SH-SY5Y (cell line): Measurements from ENCODE around the gene ZACN.

Experiments used
- GATA2 ChIP-seq: IDR thresholded peaks from 2 replicates; pipeline ENCODE4 v1.6.1; 2011; ENCODE audit warnings: mild to moderate bottlenecking, low read depth, low read length
- GATA3 ChIP-seq: IDR thresholded peaks from 2 replicates; pipeline ENCODE4 v1.6.1; 2011; ENCODE audit warnings: low read depth, mild to moderate bottlenecking, low read length, moderate library complexity

ZACN gene

DNA sequence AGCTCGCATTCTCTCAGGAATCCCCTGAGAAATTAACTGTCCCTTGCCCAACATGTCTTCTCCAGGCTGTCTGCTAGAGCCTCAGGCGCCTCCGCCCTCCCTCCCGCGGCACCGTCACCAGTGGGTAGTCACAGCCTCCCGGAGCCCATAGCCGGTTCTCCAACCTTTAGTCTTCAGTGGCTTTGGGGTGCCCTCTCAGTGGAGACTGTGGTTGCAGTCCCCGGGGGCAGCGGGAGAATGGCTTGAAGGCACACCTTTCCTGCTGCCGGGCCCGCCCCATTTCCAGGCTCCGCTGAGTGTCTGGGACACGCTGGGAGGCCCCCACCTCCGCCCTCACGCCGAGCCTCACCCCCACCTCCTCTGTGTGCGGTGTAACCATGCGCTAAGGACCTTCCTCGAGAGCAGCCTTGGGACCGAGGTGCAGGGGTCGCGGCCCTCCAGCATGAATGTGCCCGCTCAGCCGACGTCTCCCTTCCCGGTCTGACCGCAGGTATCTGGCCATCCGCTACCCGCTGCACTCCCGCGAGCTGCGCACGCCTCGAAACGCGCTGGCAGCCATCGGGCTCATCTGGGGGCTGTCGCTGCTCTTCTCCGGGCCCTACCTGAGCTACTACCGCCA, 2.7 kb upstream of the ZACN start:
- TF ChIP-seq GATA3 (no peak), GATA2 (no peak)

DNA sequence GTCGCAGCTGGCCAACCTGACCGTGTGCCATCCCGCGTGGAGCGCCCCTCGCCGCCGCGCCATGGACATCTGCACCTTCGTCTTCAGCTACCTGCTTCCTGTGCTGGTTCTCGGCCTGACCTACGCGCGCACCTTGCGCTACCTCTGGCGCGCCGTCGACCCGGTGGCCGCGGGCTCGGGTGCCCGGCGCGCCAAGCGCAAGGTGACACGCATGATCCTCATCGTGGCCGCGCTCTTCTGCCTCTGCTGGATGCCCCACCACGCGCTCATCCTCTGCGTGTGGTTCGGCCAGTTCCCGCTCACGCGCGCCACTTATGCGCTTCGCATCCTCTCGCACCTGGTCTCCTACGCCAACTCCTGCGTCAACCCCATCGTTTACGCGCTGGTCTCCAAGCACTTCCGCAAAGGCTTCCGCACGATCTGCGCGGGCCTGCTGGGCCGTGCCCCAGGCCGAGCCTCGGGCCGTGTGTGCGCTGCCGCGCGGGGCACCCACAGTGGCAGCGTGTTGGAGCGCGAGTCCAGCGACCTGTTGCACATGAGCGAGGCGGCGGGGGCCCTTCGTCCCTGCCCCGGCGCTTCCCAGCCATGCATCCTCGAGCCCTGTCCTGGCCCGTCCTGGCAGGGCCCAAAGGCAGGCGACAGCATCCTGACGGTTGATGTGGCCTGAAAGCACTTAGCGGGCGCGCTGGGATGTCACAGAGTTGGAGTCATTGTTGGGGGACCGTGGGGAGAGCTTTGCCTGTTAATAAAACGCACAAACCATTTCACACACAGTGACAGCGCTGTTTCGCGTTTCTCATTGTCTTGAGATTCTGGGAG, 2.0 kb upstream of the ZACN start:
- TF ChIP-seq GATA2 (no peak), GATA3 (no peak)

DNA sequence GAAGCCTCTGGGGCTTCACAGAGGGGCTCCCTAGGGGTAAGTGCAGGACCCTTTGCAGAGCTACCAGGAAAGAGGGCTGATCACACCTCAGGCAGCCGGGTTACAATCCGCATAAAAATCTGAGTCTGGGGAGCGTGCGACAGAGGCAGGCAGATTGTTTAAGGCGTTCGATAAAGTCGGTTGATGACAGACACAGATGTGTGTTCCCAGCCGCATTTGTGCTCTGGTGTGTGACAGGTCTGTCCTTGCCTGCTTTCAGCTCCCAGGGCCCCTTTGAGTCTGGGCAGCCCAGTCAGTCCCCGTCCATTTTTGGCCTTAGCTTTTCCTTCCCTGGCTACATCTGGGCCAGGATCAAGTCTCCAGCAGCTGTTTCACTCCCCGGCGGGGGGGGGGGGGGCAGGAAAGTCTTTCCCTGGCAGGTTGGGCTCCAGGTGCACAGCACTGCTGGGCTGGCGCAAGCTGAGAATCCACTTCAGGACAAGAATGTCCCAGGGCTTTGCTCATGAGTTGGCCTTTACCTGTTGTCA, 1.3 kb upstream of the ZACN start:
- TF ChIP-seq GATA3 (no peak), GATA2 (no peak)

DNA sequence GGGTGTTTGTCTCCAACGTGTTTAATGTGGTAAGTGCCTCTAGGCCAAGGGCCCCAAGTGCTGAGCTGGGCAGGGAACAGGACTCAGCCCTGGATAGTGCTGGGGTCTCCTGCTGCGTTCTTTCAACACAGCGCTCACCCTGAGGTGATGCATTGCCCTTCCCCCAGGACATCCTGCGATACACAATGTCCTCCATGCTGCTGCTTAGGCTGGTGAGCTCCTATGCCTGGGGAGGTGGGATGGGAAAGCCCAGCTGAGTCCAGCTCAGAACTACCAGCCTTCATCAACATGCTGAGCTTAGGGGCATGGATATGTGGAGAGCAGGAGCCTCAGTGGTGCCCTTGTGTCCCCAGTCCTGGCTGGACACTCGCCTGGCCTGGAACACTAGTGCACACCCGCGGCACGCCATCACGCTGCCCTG, 563 bp downstream of the ZACN start:
- TF ChIP-seq GATA2: no peak
- TF ChIP-seq GATA3: no peak

DNA sequence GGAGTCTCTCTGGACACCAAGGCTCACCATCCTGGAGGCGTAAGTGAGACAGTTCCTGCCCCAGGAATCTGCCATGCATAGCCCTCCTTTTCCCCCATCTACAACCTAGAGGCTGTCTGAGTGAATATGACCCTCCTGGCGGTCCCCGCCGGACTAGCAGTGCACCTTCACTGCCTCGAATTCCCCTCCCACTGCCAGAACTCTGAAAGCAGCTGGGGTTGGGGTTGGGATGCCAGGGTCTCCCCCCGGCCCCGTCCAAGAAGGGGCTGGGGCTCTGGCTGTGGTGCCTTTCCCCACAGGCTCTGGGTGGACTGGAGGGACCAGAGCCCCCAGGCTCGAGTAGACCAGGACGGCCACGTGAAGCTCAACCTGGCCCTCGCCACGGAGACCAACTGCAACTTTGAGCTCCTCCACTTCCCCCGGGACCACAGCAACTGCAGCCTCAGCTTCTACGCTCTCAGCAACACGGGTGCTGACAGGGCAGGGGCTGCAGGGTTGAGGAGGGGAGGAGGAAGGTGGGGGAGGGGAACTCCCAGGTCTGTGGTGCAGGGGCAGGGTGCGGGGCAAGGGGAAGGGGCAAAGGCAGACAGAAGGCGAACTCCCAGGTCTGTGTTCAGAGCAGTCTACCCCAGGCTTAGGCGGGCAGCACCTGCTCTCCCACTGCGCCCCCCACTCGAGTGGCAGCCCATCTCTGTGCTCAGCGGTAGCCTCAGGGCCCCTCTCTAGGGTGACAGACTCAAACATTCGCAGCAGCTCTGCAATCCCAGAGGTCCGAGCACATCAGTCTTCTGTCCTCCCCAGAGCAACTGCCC, 1.2 kb downstream of the ZACN start:
- no peak for TF ChIP-seq GATA2
- TF ChIP-seq GATA3: no peak

DNA sequence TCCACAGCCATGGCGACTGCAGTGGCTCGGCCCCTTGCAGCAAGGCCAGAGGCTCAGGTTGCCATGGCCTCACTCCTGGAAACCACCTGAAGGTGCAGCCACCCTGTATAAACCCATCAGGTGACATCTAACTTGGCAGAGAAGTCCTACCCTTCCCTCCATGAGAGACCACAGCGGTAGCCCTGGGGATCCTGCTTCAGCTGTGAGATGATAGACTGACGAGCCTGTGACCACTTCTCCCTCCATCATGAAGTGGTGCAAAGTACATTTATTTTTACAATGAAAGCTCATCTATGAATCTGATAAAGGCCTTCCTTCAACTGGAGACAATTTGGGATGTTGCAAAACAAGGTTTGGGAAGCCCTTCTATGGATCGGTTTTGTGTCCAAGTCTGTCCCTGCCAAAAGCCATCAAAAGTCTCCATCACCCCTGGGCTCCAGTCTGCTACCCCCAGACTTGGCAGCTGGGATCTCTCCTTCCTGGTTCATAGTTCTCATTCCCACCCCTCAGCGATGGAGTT, 1.8 kb downstream of the ZACN start:
- TF ChIP-seq GATA2 (no peak), GATA3 (no peak)

DNA sequence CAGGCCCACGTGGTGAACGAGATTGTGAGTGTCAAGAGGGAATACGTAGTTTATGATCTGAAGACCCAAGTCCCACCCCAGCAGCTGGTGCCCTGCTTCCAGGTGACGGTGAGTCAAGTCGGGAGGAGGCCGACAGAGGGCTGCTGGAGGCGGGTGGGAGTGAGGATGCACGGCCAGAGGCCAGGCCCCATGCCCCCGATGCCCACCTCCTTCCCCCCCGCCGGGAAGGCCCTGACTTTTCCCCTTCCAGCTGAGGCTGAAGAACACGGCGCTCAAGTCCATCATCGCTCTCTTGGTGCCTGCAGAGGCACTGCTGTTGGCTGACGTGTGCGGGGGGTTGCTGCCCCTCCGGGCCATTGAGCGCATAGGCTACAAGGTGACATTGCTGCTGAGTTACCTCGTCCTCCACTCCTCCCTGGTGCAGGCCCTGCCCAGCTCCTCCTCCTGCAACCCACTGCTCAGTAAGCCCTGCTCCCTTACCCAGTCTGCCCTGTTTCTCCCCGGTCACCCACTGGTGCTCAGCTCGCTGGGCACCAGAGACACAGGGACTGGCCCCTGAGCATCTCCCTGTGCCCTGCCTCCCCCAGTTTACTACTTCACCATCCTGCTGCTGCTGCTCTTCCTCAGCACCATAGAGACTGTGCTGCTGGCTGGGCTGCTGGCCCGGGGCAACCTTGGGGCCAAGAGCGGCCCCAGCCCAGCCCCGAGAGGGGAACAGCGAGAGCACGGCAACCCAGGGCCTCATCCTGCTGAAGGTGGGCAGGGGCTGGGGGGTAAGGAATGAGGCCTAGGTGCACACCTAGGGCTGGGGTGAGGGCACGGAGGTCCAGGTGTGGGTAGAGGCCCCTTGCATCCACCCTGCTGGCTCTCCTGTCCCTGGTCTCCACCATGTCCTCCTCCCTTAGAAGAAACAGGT, 2.6 kb downstream of the ZACN start:
- TF ChIP-seq GATA3 (no peak), GATA2 (no peak)

DNA sequence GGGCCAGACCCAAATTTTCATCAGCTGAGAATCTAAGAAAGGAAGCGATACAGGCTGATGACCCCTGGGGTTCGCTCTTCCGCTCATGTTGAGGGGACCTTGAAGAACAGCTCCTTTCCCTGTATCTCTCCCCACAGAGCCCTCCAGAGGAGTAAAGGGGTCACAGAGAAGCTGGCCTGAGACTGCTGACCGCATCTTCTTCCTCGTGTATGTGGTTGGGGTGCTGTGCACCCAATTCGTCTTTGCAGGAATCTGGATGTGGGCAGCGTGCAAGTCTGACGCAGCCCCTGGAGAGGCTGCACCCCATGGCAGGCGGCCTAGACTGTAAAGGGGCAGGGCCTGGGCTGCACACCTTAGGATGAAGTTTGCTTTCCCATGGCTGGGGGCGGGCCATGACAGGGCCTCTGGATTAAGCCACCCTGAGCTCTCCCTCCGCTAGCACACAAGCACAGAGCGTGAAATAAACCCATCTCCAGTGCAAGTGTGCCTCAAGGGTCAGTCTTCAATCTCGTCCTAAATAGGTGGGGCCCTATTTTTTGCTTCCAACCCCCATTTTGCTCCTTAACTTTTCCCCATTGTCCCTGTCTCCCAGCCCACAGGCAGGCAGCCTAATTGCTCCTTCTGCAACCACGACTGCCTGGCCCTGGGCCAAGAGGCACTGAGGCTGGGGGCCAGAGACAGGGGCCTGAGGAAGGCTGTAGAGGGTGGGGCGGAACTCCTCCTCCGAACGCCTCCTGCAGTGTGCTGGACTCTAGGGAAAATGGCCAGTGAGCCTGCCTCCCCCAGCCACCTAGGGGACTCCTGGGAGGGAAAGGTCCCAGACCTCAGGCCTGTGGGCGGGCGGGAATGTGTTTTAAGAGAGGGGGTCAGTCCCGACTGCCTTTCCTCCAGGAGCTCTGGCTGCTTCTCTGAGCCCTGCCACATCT, 3.6 kb downstream of the ZACN start:
- TF ChIP-seq GATA3 (no peak), GATA2 (no peak)

DNA sequence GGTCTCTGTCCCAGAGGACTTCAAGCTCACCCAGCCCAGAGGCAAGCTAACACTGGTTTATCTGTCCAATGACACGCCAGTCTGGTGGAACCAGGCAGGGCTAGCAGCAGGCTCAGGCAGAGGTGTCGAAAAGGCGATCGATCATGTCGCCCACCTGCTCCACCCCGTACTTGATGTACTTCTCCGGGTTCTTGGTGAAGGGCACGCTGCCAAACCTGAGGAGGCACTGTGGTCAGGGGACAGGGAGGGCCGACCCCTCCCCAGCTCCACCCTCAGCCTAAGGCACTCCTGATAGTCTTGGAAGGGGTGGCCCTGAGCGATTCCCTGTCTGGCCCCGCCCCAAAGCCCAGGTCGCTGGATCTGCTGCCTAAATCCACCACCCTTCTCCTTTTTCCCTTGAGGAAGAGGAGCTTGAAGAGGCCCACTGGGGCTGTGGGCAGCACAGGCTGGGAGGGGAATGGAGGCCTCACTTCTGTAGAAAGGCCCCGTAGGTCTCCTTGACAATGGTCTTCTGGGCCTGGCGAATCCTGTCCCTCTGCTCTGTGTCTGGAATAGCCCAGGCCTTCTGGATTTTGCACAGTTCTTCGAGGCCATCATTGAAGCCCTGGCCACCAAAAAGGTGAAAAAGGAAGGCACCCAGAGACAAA, 4.7 kb downstream of the ZACN start:
- TF ChIP-seq GATA2 (no peak), GATA3 (no peak)

DNA sequence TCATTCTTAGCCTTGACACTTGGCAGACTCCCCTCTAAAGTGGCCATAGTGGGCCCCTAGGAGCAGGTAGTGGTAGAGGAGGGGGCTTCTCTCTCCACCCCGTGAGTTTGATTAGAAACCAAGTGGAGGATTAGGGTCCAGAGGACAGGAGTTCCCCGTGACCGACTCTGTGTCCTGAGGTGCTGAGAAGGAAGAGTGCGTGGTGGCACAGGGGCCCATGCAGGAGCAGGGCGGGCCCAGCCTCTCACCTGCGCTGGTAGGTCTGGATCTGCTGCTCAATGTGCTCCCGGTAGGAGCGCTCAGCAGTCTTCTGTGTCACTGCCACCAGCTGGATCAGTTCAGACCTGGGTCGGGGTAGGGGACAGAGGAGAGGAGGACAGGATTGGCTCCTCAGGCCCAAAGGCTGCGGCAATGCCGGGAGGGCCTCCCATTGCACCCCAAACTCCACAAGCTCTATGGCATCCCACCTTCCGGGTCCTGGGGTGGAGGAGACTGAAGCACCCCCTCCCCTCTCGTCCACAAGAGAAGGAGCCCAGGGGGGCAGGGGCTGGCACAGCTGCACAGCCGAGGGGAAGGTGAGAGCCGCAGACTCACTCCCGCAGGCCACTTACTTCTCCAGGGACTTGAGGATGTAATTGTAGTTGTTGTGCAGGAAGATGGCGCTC, 6.2 kb downstream of the ZACN start:
- no peak for TF ChIP-seq GATA3
- TF ChIP-seq GATA2: no peak

DNA sequence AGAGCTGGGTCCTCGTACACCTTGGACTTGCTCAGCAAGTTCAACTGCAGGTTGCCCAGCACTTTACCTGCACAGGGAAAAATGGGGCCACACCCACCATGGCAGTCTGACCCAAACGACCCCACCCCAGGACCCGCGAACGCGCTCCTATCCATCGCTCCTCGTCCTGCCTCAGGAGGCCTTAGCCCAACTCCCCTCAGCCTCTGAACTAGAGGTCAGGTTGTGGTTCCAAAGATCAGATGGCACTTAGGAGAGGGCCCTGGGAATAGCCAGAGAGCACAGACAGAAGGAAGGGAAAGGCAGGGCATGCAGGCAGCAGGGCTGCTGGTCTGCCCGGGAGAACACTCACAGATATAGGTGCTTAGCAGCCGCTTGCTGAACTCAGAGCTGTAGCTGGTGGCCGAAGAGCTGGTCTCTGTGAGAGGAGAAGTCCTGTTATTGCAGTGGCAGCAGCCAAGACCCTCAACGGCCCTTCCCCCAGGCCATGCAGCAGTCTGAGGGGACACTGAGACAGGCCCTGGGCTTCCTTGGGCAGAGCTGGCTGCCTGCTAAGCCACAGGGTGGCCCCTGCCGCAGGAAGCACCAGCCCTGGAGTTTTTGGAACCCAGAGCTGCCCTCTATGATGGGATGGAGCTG, 6.9 kb downstream of the ZACN start:
- TF ChIP-seq GATA3 (no peak), GATA2 (no peak)

DNA sequence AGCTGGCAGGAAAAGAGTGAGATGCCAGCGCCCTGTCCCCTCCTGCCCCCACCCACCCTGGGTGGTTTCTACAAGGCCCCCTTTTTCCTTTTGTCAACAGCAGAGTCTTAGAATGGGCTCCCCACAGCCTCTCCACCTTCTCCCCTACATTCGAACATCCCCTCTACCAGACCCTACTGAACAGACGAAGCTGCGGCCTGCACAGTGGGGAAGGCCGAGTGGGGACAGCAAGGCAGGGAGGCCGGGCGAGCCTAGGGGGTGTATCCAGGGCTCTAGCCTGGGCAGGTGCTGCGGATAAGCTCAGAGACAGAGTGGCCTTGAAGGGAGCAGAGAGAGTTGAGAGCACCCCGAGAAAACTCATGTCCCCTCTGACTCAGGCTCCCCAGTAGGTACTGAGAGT, 7.4 kb downstream of the ZACN start:
- no peak for TF ChIP-seq GATA3
- TF ChIP-seq GATA2: no peak
